SKM-1 (cell line): ENCODE data around the gene HIF1A.
A peak's percentile ranks its signal among the peaks of the same experiment; 100 is the strongest.
"Not testable (repeated sequence)": the region's sequence is repeated elsewhere in the genome, so short reads cannot be mapped to it uniquely, and the experiment has no call there.

ENCODE experiments used
- DNase-seq: peaks from one replicate; lab custom pipeline; 2025; ENCODE audit not compliant: unreplicated experiment; lab: John Stamatoyannopoulos, UW

HIF1A gene

DNA sequence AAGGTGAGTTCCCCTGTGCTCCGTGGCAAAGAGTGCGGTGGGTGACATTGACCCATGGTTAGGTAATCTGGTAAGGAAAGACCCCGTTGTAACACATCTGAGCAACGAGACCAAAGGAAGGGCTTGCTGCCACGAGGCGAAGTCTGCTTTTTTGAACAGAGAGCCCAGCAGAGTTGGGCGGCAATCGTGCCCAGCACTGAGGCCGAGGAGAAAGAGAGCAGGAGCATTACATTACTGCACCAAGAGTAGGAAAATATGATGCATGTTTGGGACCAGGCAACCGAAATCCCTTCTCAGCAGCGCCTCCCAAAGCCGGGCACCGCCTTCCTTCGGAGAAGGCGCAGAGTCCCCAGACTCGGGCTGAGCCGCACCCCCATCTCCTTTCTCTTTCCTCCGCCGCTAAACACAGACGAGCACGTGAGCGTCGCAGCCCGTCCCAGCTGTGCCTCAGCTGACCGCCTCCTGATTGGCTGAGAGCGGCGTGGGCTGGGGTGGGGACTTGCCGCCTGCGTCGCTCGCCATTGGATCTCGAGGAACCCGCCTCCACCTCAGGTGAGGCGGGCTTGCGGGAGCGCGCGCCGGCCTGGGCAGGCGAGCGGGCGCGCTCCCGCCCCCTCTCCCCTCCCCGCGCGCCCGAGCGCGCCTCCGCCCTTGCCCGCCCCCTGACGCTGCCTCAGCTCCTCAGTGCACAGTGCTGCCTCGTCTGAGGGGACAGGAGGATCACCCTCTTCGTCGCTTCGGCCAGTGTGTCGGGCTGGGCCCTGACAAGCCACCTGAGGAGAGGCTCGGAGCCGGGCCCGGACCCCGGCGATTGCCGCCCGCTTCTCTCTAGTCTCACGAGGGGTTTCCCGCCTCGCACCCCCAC is at the start of gene HIF1A:
HIF1A (plus strand) TSS at position 684 of the 865 bp plus-strand sequence. CDS start 292 bp downstream, outside the sequence.
- DNase-seq, result peak; percentile 73

DNA sequence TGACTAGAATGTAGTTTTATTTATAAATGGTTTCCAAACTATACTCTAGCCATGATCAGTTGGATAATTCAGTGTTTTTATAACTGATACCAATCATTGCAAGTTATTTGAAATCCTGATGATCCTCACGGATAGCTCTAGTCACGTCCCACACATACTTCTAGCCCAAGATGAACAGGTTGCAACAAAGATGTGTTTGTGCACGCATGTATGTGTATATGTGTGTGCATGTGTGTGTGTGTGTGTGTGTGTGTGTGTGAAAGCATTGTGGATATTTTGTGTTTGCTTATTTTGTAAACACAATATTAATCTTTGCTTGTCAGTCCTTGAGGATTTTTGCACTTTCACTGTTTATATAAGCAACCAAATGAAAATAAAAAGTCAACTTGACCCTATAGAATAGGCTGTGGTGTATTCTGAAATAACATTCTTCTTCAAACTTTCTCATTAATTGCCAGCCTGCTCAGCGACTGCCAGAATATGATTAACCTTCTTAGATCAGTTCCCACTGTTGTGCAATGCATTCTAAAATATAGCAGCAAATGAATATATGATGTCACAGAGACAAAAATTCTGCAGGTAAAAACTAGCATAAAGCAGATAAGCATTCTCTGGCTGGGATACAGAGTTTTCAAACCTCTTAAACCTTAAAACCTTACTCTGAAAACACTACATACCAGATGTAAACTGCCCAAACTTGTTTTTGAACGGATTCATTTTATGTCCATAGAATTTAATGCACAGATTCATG is 48.8 kb upstream of the HIF1A start:
- no peak for DNase-seq

DNA sequence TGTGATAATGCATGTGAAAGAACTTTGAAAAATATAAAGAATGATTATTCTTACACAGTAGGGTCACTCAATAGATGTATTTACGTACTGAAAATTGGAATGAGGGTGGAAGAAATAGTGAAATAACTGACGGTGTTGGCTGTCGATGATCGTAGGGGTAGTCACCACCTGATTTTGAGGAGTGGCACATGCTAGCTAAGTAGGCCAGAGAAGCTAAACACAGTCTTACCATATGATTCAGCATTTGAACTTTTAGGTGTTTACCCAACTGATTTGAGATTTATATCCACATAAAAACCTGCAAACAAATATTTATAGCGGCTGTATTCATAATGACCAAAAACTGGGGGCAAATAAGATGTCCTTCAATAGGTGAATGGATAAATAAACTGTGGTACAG is 47.6 kb upstream of the HIF1A start:
- no peak for DNase-seq

DNA sequence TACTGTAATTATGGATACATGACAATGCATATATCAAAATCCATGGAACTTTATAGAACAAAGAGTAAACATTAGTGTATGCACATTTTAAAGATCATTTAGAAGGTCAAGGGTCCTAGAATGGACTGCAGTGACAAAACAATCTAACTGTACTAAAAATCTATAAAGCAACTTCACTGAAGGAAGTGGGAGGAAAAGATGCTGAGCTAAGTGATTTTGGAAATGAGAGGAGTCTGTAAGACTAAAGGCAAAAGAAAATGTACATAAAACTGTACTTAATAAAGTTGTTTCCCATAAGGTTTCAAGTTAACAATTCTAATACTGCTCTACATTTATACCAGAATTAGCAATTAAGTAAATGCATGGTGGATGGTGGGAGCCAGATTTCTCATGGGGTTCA is 46.9 kb upstream of the HIF1A start:
- no peak for DNase-seq

DNA sequence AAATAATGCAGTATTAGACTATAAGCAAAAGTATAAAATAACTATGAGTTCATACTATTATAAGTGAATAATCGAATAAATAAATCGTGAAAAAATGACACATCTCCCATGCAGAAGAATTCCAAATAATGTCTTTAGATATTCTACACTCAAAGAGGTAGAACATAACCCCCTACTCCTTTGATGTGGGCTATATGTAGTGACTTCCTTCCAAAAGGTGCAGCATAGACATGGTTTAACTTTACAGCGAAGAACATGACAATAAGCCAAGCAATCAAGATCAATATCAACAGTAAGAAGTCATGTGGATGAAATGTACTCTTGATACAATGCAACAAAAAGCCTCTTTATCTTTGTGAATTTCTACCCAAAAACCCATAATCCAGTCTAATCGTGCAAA is 46.0 kb upstream of the HIF1A start:
- DNase-seq, result no peak

DNA sequence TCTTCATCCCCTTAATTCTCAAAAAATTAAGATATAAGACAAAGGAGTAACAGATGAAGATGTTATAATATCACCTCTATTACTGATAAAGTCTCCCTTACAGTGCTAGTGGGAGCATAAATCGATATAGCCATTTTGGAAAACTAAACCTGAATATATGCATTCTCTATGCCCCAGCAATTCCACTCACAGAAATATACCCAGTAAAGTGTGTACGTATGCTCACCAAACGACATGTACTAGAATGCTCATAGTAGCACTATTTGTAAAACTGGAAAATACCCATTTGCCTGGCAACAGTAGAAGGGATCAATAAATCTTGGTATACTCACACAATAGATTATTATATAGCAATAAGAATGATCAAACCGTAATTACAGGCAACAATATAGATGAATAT is 44.0 kb upstream of the HIF1A start:
- DNase-seq, result no peak

DNA sequence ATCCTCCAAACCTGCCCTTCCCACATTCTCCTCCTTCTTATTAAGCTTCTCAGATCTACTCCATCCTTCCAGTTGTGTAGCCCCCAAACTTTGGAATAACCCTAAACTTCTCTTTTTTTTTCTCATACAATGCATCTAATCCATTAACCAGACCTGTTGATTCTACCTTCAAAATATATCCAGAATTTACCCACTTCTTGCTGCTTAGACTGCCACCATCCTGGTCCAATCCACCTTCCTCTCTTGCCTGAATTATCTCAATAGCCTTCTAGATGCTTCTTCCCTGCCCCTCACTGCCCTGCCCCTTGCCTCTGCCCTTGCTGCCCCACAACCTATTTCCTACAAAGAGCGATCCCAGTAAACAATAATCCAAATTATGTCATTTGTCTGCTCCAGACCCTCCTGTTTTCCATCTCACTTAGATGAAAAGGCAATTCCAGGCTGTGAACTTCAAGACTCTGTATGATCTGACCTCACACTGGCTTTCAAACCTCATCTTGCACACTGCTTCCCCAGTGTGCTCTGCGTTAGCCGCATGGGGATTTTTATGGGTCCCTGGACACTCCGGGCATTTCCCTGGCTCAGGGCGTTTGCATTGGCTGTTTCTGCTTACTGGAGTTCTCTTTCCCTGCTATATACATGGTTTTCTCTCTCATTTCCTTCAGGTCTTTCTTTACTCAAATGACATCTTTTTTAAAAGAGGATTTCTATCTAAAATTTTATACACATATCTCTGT is 42.6 kb upstream of the HIF1A start:
- DNase-seq, result no peak

DNA sequence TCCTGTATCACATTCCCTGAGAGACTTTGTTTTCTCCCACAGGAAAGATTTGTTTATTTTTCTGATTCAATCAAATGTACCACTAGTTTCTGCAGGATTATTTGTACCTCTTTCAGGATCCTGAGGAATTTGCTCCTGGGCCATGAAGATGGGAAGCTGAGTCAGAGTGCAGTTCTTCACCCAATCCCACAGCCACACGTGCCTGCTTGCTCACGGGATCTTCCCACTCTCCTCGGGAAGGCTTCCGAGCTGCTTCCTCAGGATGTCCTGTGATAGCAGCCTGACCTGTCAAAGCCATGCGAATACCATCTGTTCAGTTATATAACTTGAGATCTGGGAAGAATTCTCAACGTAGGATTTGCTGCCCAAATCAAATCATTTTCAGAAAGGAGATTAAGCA is 41.8 kb upstream of the HIF1A start:
- no peak for DNase-seq

DNA sequence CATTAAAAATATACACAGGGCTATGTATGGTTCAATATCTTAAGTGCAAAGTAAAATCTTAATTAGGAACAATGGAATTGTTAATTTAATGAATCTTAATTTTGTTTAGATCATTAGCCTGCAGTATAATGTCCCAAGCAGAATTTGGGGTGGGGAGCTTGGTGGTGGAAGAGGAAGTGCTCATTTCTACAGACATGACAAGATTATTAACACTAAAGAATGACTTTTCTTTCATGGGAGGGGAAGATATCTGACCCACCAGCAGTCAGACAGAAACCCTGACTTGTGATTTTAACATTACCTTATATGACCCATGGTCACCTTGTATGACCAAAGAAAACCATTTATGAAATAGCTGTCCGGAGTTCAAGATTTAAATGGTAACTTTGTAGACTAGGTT is 41.3 kb upstream of the HIF1A start:
- no peak for DNase-seq

DNA sequence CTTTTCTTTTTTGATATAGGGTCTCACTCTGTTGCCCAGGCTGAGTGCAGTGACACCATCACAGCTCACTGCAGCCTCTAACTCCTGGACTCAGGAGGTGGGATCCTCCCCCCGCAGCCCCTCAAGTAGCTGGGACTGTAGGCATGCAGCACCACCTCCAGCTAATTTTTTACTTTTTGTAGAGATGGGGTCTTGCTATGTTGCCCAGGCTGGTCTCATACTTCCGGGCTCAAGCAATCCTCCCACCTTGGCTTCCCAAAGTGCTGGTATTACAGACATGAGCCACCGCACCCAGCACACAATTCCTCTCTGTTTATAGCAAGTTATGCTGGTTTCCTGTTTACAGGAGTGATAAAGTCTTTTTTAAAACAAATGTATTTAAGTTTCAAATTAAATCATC is 39.5 kb upstream of the HIF1A start:
- DNase-seq, result no peak

DNA sequence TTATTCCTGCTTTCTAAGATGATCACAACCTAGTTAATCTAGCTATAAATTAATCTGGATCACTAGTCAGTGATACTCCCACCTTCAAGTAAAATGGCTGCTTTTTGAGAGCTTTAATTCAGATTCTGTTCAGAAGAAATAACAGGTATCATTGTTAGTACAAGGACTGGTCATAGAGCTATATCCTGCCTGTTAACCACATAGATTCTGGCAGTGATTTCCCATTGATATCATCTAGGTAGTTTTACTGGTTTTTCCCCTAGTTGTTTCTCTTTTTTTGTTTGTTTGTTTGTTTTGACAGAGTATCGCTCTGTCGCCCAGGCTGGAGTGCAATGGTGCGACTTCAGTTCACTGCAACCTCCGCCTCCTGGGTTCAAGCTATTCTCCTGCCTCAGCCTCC is 39.0 kb upstream of the HIF1A start:
- no peak for DNase-seq

DNA sequence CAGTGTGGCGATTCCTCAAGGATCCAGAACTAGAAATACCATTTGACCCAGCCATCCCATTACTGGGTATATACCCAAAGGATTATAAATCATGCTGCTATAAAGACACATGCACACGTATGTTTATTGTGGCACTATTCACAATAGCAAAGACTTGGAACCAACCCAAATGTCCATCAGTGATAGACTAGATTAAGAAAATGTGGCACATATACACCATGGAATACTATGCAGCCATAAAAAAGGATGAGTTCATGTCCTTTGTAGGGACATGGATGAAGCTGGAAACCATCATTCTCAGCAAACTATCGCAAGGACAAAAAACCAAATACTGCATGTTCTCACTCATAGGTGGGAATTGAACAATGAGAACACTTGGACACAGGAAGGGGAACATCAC is 37.2 kb upstream of the HIF1A start:
- not testable (repeated sequence) for DNase-seq

DNA sequence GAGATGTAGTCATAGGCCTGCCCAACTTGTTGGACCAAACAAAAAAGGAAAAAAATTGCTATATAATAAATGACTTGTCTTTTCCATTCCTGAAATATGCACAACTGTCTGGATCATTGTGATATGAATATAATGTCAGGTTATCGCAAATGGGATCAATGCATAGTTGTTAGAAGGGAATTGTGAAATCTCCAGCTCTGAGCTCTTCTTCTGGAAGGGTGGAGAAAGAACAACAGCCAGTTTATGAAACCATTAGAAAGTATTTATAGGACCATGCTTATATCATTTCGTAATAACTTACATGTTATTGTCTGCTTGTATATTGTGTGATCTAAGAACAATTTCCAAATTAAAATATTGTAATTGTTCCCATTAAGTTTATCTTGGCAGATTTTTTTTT is 35.7 kb upstream of the HIF1A start:
- DNase-seq, result no peak

DNA sequence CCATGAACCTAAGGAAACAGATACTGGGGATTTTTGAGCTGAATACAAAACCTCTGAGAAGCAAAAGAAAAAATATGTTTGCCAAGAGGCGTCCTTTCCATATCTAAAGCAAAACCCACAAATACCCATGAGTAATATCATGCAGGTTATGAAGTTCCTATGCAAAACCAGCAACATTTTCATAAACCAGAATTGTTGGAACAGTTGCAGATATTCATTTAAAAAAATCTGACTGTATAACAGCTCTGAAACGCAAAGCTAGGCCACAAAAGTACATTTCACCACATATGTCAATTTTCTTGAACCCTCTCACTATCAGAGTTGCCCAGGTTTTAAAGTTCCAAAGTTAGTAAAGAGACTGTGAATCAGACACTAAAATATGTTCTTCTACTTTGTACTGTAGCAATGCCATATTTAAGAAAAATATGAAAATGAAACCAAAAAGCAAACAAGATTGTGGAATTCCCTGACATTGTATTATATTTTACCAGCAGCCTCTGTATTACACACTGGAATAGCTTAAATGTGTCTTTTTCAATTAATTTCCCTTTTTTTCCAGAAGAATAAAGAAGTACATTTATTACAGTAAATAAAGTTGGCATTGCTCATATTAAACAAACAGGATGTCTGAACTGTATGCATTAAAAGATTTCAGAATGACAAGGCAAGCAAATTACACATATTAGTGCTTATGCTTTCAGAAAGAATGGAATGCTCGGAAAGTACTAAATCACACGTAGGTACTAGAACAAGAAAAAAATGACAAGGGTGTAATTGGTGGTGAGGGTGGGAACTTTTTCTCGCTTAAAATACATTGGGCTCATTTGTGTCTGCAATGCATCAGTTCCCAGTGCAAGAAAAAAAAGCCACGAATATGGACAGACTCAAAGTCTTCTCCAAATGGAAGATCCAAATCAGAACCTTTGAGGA is 33.6 kb upstream of the HIF1A start:
- no peak for DNase-seq

DNA sequence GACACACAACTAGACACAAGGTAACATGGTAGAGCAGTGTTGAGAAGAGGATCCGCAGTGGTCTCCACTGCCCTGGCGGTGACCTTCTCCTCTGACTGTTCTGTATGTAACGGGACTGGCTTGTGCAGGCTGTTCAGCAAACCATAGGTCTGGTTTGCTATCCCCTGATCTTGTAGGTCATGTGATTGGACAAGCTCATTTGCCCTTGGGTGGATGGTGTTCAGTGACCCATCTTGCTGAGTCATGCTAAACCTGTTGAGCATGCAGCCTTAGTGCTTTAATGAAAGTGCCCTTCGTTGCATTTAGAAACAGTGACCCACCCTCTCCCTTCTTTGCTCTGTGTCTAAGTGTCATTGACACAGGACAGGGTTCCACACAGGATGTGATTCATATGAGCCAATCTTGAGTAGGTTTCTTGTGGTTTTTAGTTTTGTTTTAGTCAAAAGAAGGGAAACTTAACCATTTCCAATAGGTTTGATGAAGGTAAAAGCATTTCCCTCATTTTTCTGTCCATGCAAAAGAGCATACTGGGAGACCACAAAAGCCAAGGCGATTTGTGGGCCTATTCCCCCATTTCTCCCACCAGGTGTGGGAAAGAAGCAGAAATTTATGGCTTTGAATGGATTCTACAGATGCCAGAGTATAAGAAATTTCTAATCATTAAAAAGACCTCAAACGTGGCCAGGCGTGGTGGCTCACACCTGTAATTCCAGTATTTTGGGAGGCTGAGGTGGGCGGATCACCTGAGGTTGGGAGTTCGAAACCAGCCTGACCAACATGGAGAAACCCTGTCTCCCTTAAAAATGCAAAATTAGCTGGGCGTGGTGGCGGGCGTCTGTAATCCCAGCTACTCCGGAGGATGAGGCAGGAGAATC is 32.6 kb upstream of the HIF1A start:
- DNase-seq, result no peak

DNA sequence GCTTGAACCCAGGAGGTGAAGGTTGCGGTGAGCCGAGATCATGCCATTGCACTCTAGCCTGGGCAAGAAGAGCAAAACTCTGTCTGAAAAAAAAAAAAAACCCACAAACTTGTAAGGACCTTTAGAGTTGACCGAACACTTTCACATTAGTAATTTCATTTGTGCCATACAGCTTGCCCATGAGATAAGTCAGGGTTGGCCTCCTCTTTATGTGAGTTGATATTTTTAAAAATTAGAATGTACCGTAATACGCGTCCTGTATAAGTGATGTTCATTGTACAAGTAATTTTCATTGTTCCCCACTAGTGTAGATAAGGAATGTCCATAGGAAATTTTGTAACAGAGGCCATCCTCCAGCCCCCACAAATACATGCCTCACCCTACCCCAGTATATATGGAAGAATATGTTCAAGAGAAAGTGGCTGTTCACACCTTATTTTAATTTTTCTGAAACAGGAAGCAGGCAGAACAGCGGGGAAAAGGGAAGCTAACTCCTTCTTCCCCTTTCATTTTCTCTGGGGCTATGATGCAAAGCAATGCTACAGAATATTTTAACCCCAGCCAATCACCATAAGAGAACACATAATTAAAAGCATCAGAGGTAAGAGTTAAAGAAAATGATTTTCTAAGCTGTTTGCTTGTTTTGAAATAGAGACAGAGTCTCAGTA is 31.9 kb upstream of the HIF1A start:
- DNase-seq, result peak; percentile 29

DNA sequence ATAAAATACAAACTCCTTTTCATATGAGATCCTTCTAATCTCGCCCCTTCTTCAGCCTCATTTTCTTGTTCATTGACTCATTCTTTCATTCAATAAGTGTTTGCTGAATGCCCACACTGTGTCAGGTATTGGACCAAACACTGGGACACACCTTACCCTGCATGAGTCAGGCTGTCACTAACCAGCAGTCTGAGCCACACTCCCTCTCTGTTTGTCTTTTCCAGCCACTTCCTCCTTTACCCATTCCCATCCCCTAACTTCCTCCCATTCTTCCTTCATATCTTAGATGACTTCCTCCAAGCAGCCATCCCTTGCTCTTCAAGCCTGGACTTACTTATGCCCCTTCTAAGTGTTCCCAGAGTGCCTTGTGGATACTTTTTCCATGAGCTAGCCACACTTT is 27.0 kb upstream of the HIF1A start:
- DNase-seq, result peak; percentile 4

DNA sequence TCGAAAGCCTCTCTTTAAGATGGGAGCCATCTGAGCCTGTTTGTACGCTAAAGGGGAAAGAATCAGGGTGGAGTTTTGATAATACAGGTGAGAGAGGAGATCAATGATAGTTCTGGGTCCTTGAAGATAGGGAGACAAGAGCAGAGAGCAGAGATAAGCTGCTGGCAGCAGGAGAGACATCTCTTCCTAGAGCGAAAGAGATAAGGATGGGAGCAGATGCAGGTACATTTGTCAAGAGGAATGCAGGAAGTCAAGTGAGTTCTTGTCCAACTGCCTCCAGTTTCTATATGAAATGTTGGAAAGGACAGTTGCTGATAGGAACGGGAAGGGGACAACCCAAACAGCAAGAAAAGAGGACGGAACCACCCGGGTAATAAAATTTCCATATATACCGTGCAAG is 24.7 kb upstream of the HIF1A start:
- no peak for DNase-seq

DNA sequence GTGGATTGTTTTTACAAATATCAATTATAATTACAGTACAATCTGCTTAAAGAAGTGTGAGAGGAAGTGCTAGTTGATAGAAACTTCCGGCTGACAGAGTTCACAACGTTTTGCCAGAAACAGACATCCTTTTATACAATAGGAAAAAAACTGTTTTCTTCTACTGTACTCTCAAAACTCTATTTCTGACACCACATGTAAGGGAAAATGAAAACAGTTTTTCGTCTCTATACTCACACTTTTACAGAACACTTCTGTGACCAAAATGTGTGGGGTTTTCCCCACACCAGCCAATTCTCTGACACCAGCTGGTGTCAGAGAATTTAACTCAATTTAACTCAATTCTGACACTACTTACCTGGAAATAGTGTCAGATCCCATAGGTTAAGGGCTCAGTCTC is 24.2 kb upstream of the HIF1A start:
- DNase-seq, result no peak
